Activated CD4-positive, alpha-beta T cell treated with anti-CD3 and anti-CD28 coated beads for 4 hours (primary cell): Measurements from ENCODE around the gene MRM3.
A peak's percentile ranks its signal among the peaks of the same experiment; 100 is the strongest.
"Not testable (repeated sequence)": the region's sequence is repeated elsewhere in the genome, so short reads cannot be mapped to it uniquely, and the experiment has no call there.

Experiments
- DNase-seq, 2 donors: peaks; one replicate each; pipeline ENCODE4 v3.0.0-alpha.2; 2020

Gene MRM3

GRCh38 chr17:781805-782731, at the start of gene MRM3, which contains the start of gene GLOD4:
TSS of gene MRM3 (plus strand) at chr17:782353. CDS start at chr17:782379, 26 bp downstream.
TSS of gene GLOD4 (minus strand) at chr17:782280. CDS start at chr17:782255, 25 bp downstream.
- peak; percentile 89 to 95 for DNase-seq

- DNase-seq, result peak; percentile 37 to 43
These were observed 49.0 kb upstream of the MRM3 start for GRCh38 chr17:732902-733720.

GRCh38 chr17:733743-734142, 48.4 kb upstream of the MRM3 start:
- DNase-seq, result no peak

- no peak for DNase-seq
These were observed 44.5 kb upstream of the MRM3 start for GRCh38 chr17:737561-738113.

- DNase-seq, result peak in 1 of 2 donors; percentile 26
These were observed 41.7 kb upstream of the MRM3 start for GRCh38 chr17:740240-741017.

GRCh38 chr17:742147-742793, 39.9 kb upstream of the MRM3 start:
- no peak for DNase-seq

- DNase-seq, result no peak
These were observed 39.0 kb upstream of the MRM3 start for GRCh38 chr17:743139-743538.

- no peak for DNase-seq
These were observed 37.2 kb upstream of the MRM3 start for GRCh38 chr17:744937-745336.

GRCh38 chr17:745406-745805, 36.7 kb upstream of the MRM3 start:
- DNase-seq, result no peak

- no peak for DNase-seq
These were observed 36.0 kb upstream of the MRM3 start for GRCh38 chr17:746181-746580.

GRCh38 chr17:746783-747629, 35.1 kb upstream of the MRM3 start:
- no peak for DNase-seq

- DNase-seq, result not testable (repeated sequence)
These were observed 33.5 kb upstream of the MRM3 start for GRCh38 chr17:748604-749003.

- DNase-seq, result not testable (repeated sequence)
These were observed 32.8 kb upstream of the MRM3 start for GRCh38 chr17:749359-749758.

- DNase-seq, result no peak
These were observed 31.6 kb upstream of the MRM3 start for GRCh38 chr17:750431-751037.

- peak; percentile 56 to 60 for DNase-seq
These were observed 30.7 kb upstream of the MRM3 start for GRCh38 chr17:751269-752001.

- peak; percentile 95 to 98 for DNase-seq
These were observed 30.0 kb upstream of the MRM3 start, which contains the start of gene GEMIN4 for GRCh38 chr17:752002-752619. TSS of gene GEMIN4 (minus strand) at chr17:752264. CDS start at chr17:752142, 122 bp downstream.

- peak in 1 of 2 donors; percentile 59 for DNase-seq
These were observed 29.4 kb upstream of the MRM3 start for GRCh38 chr17:752620-753219.

- no peak for DNase-seq
These were observed 28.7 kb upstream of the MRM3 start for GRCh38 chr17:753418-753817.
